H9 (cell line): ENCODE data around the gene AIMP1. TPM values are rescaled to one million over a fixed set of nuclear protein-coding genes. Genes with fewer than 3 reads are reported as not detected.
A peak's percentile ranks its signal among the peaks of the same experiment; 100 is the strongest.

Experiments used
- DNase-seq: peaks from one replicate; pipeline ENCODE4 v3.0.0-alpha.2; 2017
- H2AFZ ChIP-seq: one replicate; pipeline ENCODE4 v1.6.1; 2013; ENCODE audit warnings: mild to moderate bottlenecking, low read length, control low read depth, moderate library complexity
- H2AK5ac ChIP-seq: 2 replicates; pipeline ENCODE4 v1.6.1; 2013; ENCODE audit warnings: low read length, control low read depth, mixed read lengths; ENCODE audit not compliant: insufficient read length
- H2BK120ac ChIP-seq: one replicate; pipeline ENCODE4 v1.6.1; 2013; ENCODE audit warnings: low read depth, mild to moderate bottlenecking, low read length, control low read depth, inconsistent platforms; ENCODE audit not compliant: poor library complexity, severe bottlenecking
- H2BK12ac ChIP-seq: 2 replicates; pipeline ENCODE4 v1.6.1; 2013; ENCODE audit warnings: low read length, control low read depth, mixed read lengths, low read depth; ENCODE audit not compliant: insufficient read length
- H2BK15ac ChIP-seq: 2 replicates; pipeline ENCODE4 v1.6.1; 2013; ENCODE audit warnings: low read depth, low read length, control low read depth
- H2BK20ac ChIP-seq: one replicate; pipeline ENCODE4 v1.6.1; 2013; ENCODE audit warnings: low read depth, mild to moderate bottlenecking, low read length, control low read depth, inconsistent platforms; ENCODE audit not compliant: poor library complexity, severe bottlenecking
- H2BK5ac ChIP-seq: 2 replicates; pipeline ENCODE4 v1.6.1; 2013; ENCODE audit warnings: low read length, control low read depth, mixed read lengths; ENCODE audit not compliant: insufficient read length
- H3K14ac ChIP-seq: 2 replicates; pipeline ENCODE4 v1.6.1; 2013; ENCODE audit warnings: low read length, control low read depth; ENCODE audit not compliant: insufficient read depth
- H3K18ac ChIP-seq: 2 replicates; pipeline ENCODE4 v1.6.1; 2013; ENCODE audit warnings: low read depth, mild to moderate bottlenecking, mixed read lengths, low read length, control low read depth; ENCODE audit not compliant: insufficient read length
- H3K23ac ChIP-seq: 2 replicates; pipeline ENCODE4 v1.6.1; 2013; ENCODE audit warnings: low read length, control low read depth, mixed read lengths, low read depth; ENCODE audit not compliant: insufficient read length
- H3K23me2 ChIP-seq: 2 replicates; pipeline ENCODE4 v1.6.1; 2013; ENCODE audit warnings: low read depth, mild to moderate bottlenecking, mixed read lengths, low read length, control low read depth; ENCODE audit not compliant: insufficient read length, poor library complexity, severe bottlenecking
- H3K27ac ChIP-seq: 2 replicates; pipeline ENCODE4 v1.5.1; 2013; ENCODE audit warnings: low read length, control low read depth, mixed read lengths, low read depth; ENCODE audit not compliant: insufficient read length
- H3K27me3 ChIP-seq: 2 replicates; pipeline ENCODE4 v1.6.1; 2013; ENCODE audit warnings: low read length, control low read depth, inconsistent platforms; ENCODE audit not compliant: insufficient read depth
- H3K4ac ChIP-seq: 2 replicates; pipeline ENCODE4 v1.6.1; 2013; ENCODE audit warnings: low read depth, mild to moderate bottlenecking, control low read depth, inconsistent platforms, low read length, moderate library complexity
- H3K4me1 ChIP-seq: 2 replicates; pipeline ENCODE4 v1.6.1; 2013; ENCODE audit warnings: low read length, control low read depth, inconsistent platforms; ENCODE audit not compliant: insufficient read depth
- H3K4me2 ChIP-seq: 2 replicates; pipeline ENCODE4 v1.6.1; 2013; ENCODE audit warnings: low read length, control low read depth, mixed read lengths; ENCODE audit not compliant: insufficient read length, insufficient read depth
- H3K56ac ChIP-seq: 2 replicates; pipeline ENCODE4 v1.6.1; 2013; ENCODE audit warnings: low read depth, mild to moderate bottlenecking, mixed read lengths, low read length, control low read depth; ENCODE audit not compliant: insufficient read length
- H3K79me1 ChIP-seq: 2 replicates; pipeline ENCODE4 v1.6.1; 2013; ENCODE audit warnings: low read depth, mild to moderate bottlenecking, moderate library complexity, low read length, control low read depth, inconsistent platforms; ENCODE audit not compliant: insufficient read depth, poor library complexity, severe bottlenecking
- H3K79me2 ChIP-seq: 2 replicates; pipeline ENCODE4 v1.6.1; 2013; ENCODE audit warnings: low read length, control low read depth, inconsistent platforms; ENCODE audit not compliant: insufficient read depth
- H3K9ac ChIP-seq: 2 replicates; pipeline ENCODE4 v1.6.1; 2013; ENCODE audit warnings: low read length, control low read depth, mixed read lengths; ENCODE audit not compliant: insufficient read length; ENCODE audit errors: extremely low read depth
- H3K9me3 ChIP-seq: one replicate; pipeline ENCODE4 v1.6.1; 2013; ENCODE audit warnings: low read depth, low read length, inconsistent platforms; ENCODE audit not compliant: control insufficient read depth
- H3T11ph ChIP-seq: one replicate; pipeline ENCODE4 v1.6.1; 2013; ENCODE audit warnings: mild to moderate bottlenecking, low read length, control low read depth, inconsistent platforms
- H4K20me1 ChIP-seq: one replicate; pipeline ENCODE4 v1.6.1; 2013; ENCODE audit not compliant: control insufficient read depth, insufficient read length, insufficient read depth
- H4K5ac ChIP-seq: 2 replicates; pipeline ENCODE4 v1.6.1; 2013; ENCODE audit warnings: low read depth, mild to moderate bottlenecking, mixed read lengths, low read length, control low read depth; ENCODE audit not compliant: insufficient read length
- H4K8ac ChIP-seq: replicated peaks from 2 replicates; pipeline ENCODE4 v1.6.1; 2013; ENCODE audit warnings: low read length, control low read depth, mixed read lengths, low read depth; ENCODE audit not compliant: insufficient read length
- H4K91ac ChIP-seq: 2 replicates; pipeline ENCODE4 v1.6.1; 2013; ENCODE audit warnings: low read depth, mild to moderate bottlenecking, moderate library complexity, mixed read lengths, low read length, control low read depth; ENCODE audit not compliant: insufficient read length
- H3K27ac Mint-ChIP-seq, 3 experiments: 2 replicates in 2 of 3; 3 replicates in 1 of 3; pipeline ENCODE4 v1.8.0; 2020 to 2021; ENCODE audit warnings: mixed read lengths in 3 of 3, mild to moderate bottlenecking in 1 of 3, moderate library complexity in 1 of 3
- H3K27me3 Mint-ChIP-seq: 2 replicates; pipeline ENCODE4 v1.8.0; 2021; ENCODE audit warnings: low read depth, mild to moderate bottlenecking, moderate library complexity, mixed read lengths
- H3K36me3 Mint-ChIP-seq, 3 experiments: 2 replicates in 2 of 3; 3 replicates in 1 of 3; pipeline ENCODE4 v1.8.0; 2020 to 2021; ENCODE audit warnings: low read depth in 3 of 3, mixed read lengths in 3 of 3; ENCODE audit not compliant: insufficient read depth in 1 of 3
- H3K4me1 Mint-ChIP-seq, 2 experiments: 2 replicates each; pipeline ENCODE4 v1.8.0; 2020; ENCODE audit warnings: mixed read lengths in 2 of 2
- H3K4me3 Mint-ChIP-seq, 2 experiments: 2 replicates in 1 of 2; 3 replicates in 1 of 2; pipeline ENCODE4 v1.8.0; 2020 to 2021; ENCODE audit warnings: mild to moderate bottlenecking in 2 of 2, mixed read lengths in 2 of 2, moderate library complexity in 1 of 2
- H3K9me3 Mint-ChIP-seq, 2 experiments: 2 replicates in 1 of 2; 3 replicates in 1 of 2; pipeline ENCODE4 v1.8.0; 2020; ENCODE audit warnings: mild to moderate bottlenecking in 2 of 2, mixed read lengths in 2 of 2, moderate library complexity in 1 of 2
- CTCF ChIP-seq: fragments of 200-600 bp; sonication (generic); conservative IDR thresholded peaks from 3 replicates; pipeline ENCODE4 v1.8.0; 2021; ENCODE audit warnings: antibody characterized with exemption, mild to moderate bottlenecking
- whole genome bisulfite sequencing: extraction: QIAGEN DNeasy Blood & Tissue Kit; methylation state at CpG from one replicate; pipeline ENCODE4 v1.1.7; 2013; ENCODE audit warnings: missing lambda C conversion rate, low lambda C conversion rate, mixed read lengths; ENCODE audit not compliant: insufficient read length; ENCODE audit errors: extremely low coverage; 5-methylcytosine and 5-hydroxymethylcytosine counted together
- total RNA-seq: library from RNA; stranded (reverse); gene quantifications from 2 replicates; pipeline ENCODE4 v1.2.1, GENCODE V29; 2021

Gene AIMP1
- total RNA-seq, 1 experiment from 2014 or later = 36.8 TPM

GRCh38 chr4:106316773-106317409 is 541 bp downstream of the AIMP1 start:
- Histone ChIP-seq H2BK5ac (no peak overlapping the region), H2AK5ac (no peak overlapping the region), H2BK12ac (no peak overlapping the region), H3K79me1 (peaks cover 3% of the 10 kb centered on the region), H3T11ph (no peak overlapping the region), H4K8ac (peak overlapping the region; percentile 52), H3K27ac (peak overlapping the region; percentile 63), H2BK15ac (no peak overlapping the region), H3K9ac (peak overlapping the region; percentile 98), H3K27me3 (no peaks in the 10 kb centered on the region), H3K14ac (peak overlapping the region; percentile 62; the same call in 1 of the 2 replicates), H3K23ac (no peak overlapping the region), H3K79me2 (peaks cover 13% of the 10 kb centered on the region; the same call in 1 of the 2 replicates), H2BK20ac (no peak overlapping the region), H3K4ac (no peak overlapping the region), H4K20me1 (no peaks in the 10 kb centered on the region), H3K4me1 (no peaks in the 10 kb centered on the region), H3K9me3 (no peaks in the 10 kb centered on the region), H2BK120ac (no peak overlapping the region), H4K91ac (no peak overlapping the region), H3K4me2 (peak overlapping the region; percentile 93), H2AFZ (peak overlapping the region; percentile 92), H3K56ac (peak overlapping the region; percentile 5), H3K23me2 (peaks cover 5% of the 10 kb centered on the region), H4K5ac (no peak overlapping the region), H3K18ac (peak overlapping the region; percentile 61)
- H3K27ac Mint-ChIP-seq = no peak overlapping the region
- H3K4me3 Mint-ChIP-seq = no peak overlapping the region
- peaks cover 5 to 11% of the 10 kb centered on the region in 2 experiments for H3K4me1 Mint-ChIP-seq
- peaks cover 17 to 19% (median 17%) of the 10 kb centered on the region in 3 experiments; a peak in 6 of 7 replicates for H3K36me3 Mint-ChIP-seq
- H3K9me3 Mint-ChIP-seq = peaks cover 13 to 14% of the 10 kb centered on the region in 2 experiments
- WGBS = no CpG with 5 or more reads among the region's 13 CpGs
- no peak for DNase-seq
- H3K27me3 Mint-ChIP-seq = no peaks in the 10 kb centered on the region
- TF ChIP-seq CTCF = no peak
